Stimulated activated CD4-positive, alpha-beta T cell treated with anti-CD3 and anti-CD28 coated beads, TNF-alpha, amount 100 ng/mL, for 24 hours (primary cell): ENCODE results near the gene RAB40A.
"Not testable (repeated sequence)": the region's sequence is repeated elsewhere in the genome, so short reads cannot be mapped to it uniquely, and the experiment has no call there.

Experiments
- DNase-seq, 3 experiments: peaks; one replicate each; pipeline ENCODE4 v3.0.0-alpha.2; 2020; ENCODE audit warnings: low read depth in 3 of 3

RAB40A gene

DNA sequence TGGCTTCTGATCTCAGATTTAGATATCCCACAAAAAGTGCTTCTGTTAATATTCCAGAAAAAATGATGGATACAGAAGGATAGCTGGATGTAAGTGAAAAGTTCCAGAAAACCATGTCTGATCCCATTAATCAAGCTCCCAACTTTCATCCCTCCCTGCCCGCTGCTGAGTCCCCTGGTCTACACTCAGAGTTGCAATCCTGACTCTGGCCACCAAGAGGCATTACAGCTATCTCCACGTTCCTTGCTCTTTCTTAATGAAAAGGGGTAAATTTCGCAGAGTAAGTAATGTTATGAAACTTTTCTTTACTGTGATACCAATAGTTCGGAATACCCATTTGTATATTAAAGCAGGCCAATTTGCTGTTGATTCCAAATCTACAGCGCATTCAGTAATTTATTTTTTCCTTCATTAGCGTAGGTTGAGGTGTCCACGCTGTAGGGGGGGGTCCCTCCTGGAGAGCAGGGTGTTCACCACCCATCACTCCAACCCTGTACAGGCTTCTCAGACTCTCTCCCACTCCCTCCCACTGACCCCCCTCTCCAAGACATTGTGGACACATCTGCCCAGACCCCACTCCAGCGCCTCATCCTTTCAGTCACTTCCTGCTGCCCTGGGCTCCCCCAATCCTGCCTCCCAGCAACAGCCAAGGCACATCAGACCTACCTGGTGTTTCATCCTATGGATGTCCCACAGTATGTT is 55.1 kb downstream of the RAB40A start:
- DNase-seq, result peak in 1 of 3 experiments; percentile 11

- DNase-seq, result no peak
These were observed 58.1 kb downstream of the RAB40A start for GRCh38 chrX:103461156-103461555.

- not testable (repeated sequence) for DNase-seq
These were observed 59.1 kb downstream of the RAB40A start for GRCh38 chrX:103460001-103460755.

DNA sequence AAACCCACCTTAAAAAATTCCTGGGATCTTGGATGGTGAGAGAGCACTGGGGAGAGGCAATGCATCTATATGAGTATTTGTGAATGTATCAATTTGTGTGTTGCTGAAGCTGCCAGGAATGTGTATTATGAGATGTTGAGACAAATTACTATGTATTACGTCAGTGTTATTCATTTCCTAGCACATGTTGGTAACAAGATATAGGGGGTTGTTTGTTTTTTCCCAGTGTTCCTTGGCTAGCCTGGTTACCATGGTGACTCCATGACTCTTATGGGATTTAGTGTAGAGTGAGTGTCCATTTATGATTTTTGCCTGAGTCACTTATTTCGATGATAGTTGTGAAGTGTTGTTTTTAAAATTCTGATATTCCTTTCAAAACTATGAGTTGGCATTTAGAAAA is 65.6 kb downstream of the RAB40A start:
- DNase-seq, result no peak
